ENCODE results near the gene DCK.
A peak's percentile ranks its signal among the peaks of the same experiment; 100 is the strongest.

Gene DCK

GRCh38 chr4:71063711-71064110 lies 70.3 kb downstream of the DCK start:
- no peak for DNase-seq (ENCODE audit: low read depth)

GRCh38 chr4:71064521-71064920 lies 71.1 kb downstream of the DCK start:
- DNase-seq (ENCODE audit: low read depth): no peak

GRCh38 chr4:71065991-71066510 lies 72.6 kb downstream of the DCK start:
- no peak for DNase-seq (ENCODE audit: low read depth)

GRCh38 chr4:71066737-71067716 lies 73.6 kb downstream of the DCK start:
- DNase-seq (ENCODE audit: low read depth): no peak

GRCh38 chr4:71069063-71069462 lies 75.6 kb downstream of the DCK start:
- no peak for DNase-seq (ENCODE audit: low read depth)

- DNase-seq (ENCODE audit: low read depth): no peak
Observed at GRCh38 chr4:71070015-71070414, 76.6 kb downstream of the DCK start.

- DNase-seq (ENCODE audit: low read depth): peak; percentile 36
Observed at GRCh38 chr4:71074452-71075299, 81.2 kb downstream of the DCK start.
